ENCODE measurements around the gene TEC. TPM values are rescaled to one million over a fixed set of nuclear protein-coding genes. Genes with fewer than 3 reads are reported as not detected.

Gene TEC
- polyA plus RNA-seq, 1 of the 3 experiments (the other 2 are of a cell fraction): 0.85 TPM

- TF ChIP-seq FOXJ3 (CRISPR knock-in tag; IDR thresholded peaks at IDR 0.05): no peak
- no peak for TF ChIP-seq RAD21 (IDR thresholded peaks at IDR 0.05; ENCODE audit: low read length)
- peak; percentile 66; the same call in 1 of the 2 replicates for TF ChIP-seq NFIC (IDR thresholded peaks at IDR 0.05; ENCODE audit: borderline replicate concordance)
- TF ChIP-seq POLR2AphosphoS5 (IDR thresholded peaks at IDR 0.05; ENCODE audit: low read depth, low read length): no peak
- no peak for TF ChIP-seq USF1 (IDR thresholded peaks at IDR 0.05; ENCODE audit: borderline replicate concordance, low read depth)
- peak; percentile 85 for TF ChIP-seq JUND (IDR thresholded peaks at IDR 0.05)
- no peak for TF ChIP-seq MXI1 (IDR thresholded peaks at IDR 0.05; ENCODE audit: low read depth, low read length)
- no peak for TF ChIP-seq NRF1 (IDR thresholded peaks at IDR 0.05; ENCODE audit: low read depth, low read length)
- peak; percentile 64; the same call in 1 of the 2 replicates for TF ChIP-seq FOSL2 (IDR thresholded peaks at IDR 0.05; ENCODE audit: borderline replicate concordance, low read depth)
- TF ChIP-seq REST (IDR thresholded peaks at IDR 0.05; ENCODE audit: low read depth, low read length): no peak
- TF ChIP-seq USF2 (IDR thresholded peaks at IDR 0.05; ENCODE audit: borderline replicate concordance, low read depth, low read length): no peak
- peak; percentile 61 for TF ChIP-seq TCF12 (IDR thresholded peaks at IDR 0.05)
- TF ChIP-seq SMC3 (IDR thresholded peaks at IDR 0.05; ENCODE audit: low read depth, low read length): no peak
- TF ChIP-seq GATA2 (CRISPR knock-in tag; IDR thresholded peaks at IDR 0.05): no peak
- no peak for TF ChIP-seq ELF1 (IDR thresholded peaks at IDR 0.05)
- no peak for TF ChIP-seq MEF2A (IDR thresholded peaks at IDR 0.05; ENCODE audit: borderline replicate concordance, low read depth)
- no peak for TF ChIP-seq GABPA (IDR thresholded peaks at IDR 0.05; ENCODE audit: low read depth)
- TF ChIP-seq EZH2phosphoT487 (IDR thresholded peaks at IDR 0.05; ENCODE audit: borderline replicate concordance, low read depth): no peak
- peak; percentile 87 for TF ChIP-seq PBX3 (IDR thresholded peaks at IDR 0.05)
- TF ChIP-seq RCOR1 (IDR thresholded peaks at IDR 0.05; ENCODE audit: low read length): no peak
- no peak for TF ChIP-seq FOXM1 (IDR thresholded peaks at IDR 0.05; ENCODE audit: low read depth)
These were observed 175.6 kb downstream of the TEC start (continued) for GRCh38 chr4:48093991-48094416.

Data from SK-N-SH (cell line).